ENCODE data around the gene LAMC1.

Gene LAMC1

GRCh38 chr1:183096351-183096750, 73.1 kb downstream of the LAMC1 start:
- no peaks in the 10 kb centered on the region for H3K9me3 Mint-ChIP-seq
- DNase-seq (ENCODE audit: low spot score in 2 of 2) (no peak), ATAC-seq (replicated peaks; ENCODE audit: extremely low read depth, poor library complexity, severe bottlenecking) (no peak)
- H3K27me3 Mint-ChIP-seq, result peaks cover 21% of the 10 kb centered on the region
- H3K4me3 Mint-ChIP-seq, result no peak overlapping the region
- H3K4me1 Mint-ChIP-seq, result no peaks in the 10 kb centered on the region
- H3K27ac Mint-ChIP-seq (ENCODE audit: low read depth), result no peak overlapping the region
- no peaks in the 10 kb centered on the region for H3K36me3 Mint-ChIP-seq (ENCODE audit: insufficient read depth)

- Mint-ChIP-seq H3K27ac (ENCODE audit: low read depth) (no peak overlapping the region), H3K4me3 (no peak overlapping the region), H3K36me3 (ENCODE audit: insufficient read depth) (no peaks in the 10 kb centered on the region), H3K27me3 (peaks cover 27% of the 10 kb centered on the region), H3K9me3 (no peaks in the 10 kb centered on the region), H3K4me1 (no peaks in the 10 kb centered on the region)
- ATAC-seq (replicated peaks; ENCODE audit: extremely low read depth, poor library complexity, severe bottlenecking), result no peak
- DNase-seq (ENCODE audit: low spot score in 2 of 2), result no peak
Measured at GRCh38 chr1:183096894-183097293, 73.7 kb downstream of the LAMC1 start.

GRCh38 chr1:183097438-183098051, 74.3 kb downstream of the LAMC1 start:
- no peak for DNase-seq (ENCODE audit: low spot score in 2 of 2)
- H3K27ac Mint-ChIP-seq (ENCODE audit: low read depth), result no peak overlapping the region
- no peaks in the 10 kb centered on the region for H3K9me3 Mint-ChIP-seq
- no peaks in the 10 kb centered on the region for H3K4me1 Mint-ChIP-seq
- H3K27me3 Mint-ChIP-seq, result peaks cover 31% of the 10 kb centered on the region
- no peak overlapping the region for H3K4me3 Mint-ChIP-seq
- no peak for ATAC-seq (replicated peaks; ENCODE audit: extremely low read depth, poor library complexity, severe bottlenecking)
- no peaks in the 10 kb centered on the region for H3K36me3 Mint-ChIP-seq (ENCODE audit: insufficient read depth)

- ATAC-seq (replicated peaks; ENCODE audit: extremely low read depth, poor library complexity, severe bottlenecking) (no peak), DNase-seq (ENCODE audit: low spot score in 2 of 2) (no peak)
- Mint-ChIP-seq H3K27ac (ENCODE audit: low read depth) (no peak overlapping the region), H3K4me3 (no peak overlapping the region), H3K4me1 (no peaks in the 10 kb centered on the region), H3K9me3 (no peaks in the 10 kb centered on the region), H3K27me3 (peaks cover 23% of the 10 kb centered on the region), H3K36me3 (ENCODE audit: insufficient read depth) (no peaks in the 10 kb centered on the region)
Measured at GRCh38 chr1:183098317-183098716, 75.1 kb downstream of the LAMC1 start.

- Mint-ChIP-seq H3K4me1 (no peaks in the 10 kb centered on the region), H3K27me3 (peaks cover 9% of the 10 kb centered on the region), H3K27ac (ENCODE audit: low read depth) (no peak overlapping the region), H3K9me3 (no peaks in the 10 kb centered on the region), H3K4me3 (no peak overlapping the region), H3K36me3 (ENCODE audit: insufficient read depth) (no peaks in the 10 kb centered on the region)
- ATAC-seq (replicated peaks; ENCODE audit: extremely low read depth, poor library complexity, severe bottlenecking) (no peak), DNase-seq (ENCODE audit: low spot score in 2 of 2) (no peak)
Measured at GRCh38 chr1:183100361-183100974, 77.2 kb downstream of the LAMC1 start.

GRCh38 chr1:183101081-183101480, 77.9 kb downstream of the LAMC1 start:
- DNase-seq (ENCODE audit: low spot score in 2 of 2) (no peak), ATAC-seq (replicated peaks; ENCODE audit: extremely low read depth, poor library complexity, severe bottlenecking) (no peak)
- Mint-ChIP-seq H3K27ac (ENCODE audit: low read depth) (no peak overlapping the region), H3K36me3 (ENCODE audit: insufficient read depth) (no peaks in the 10 kb centered on the region), H3K27me3 (peaks cover 9% of the 10 kb centered on the region), H3K9me3 (no peaks in the 10 kb centered on the region), H3K4me1 (no peaks in the 10 kb centered on the region), H3K4me3 (no peak overlapping the region)

GRCh38 chr1:183101841-183102276, 78.6 kb downstream of the LAMC1 start:
- H3K4me1 Mint-ChIP-seq, result no peaks in the 10 kb centered on the region
- no peaks in the 10 kb centered on the region for H3K36me3 Mint-ChIP-seq (ENCODE audit: insufficient read depth)
- H3K9me3 Mint-ChIP-seq, result no peaks in the 10 kb centered on the region
- no peak overlapping the region for H3K4me3 Mint-ChIP-seq
- H3K27me3 Mint-ChIP-seq, result peaks cover 12% of the 10 kb centered on the region
- H3K27ac Mint-ChIP-seq (ENCODE audit: low read depth), result no peak overlapping the region
- DNase-seq (ENCODE audit: low spot score in 2 of 2) (no peak), ATAC-seq (replicated peaks; ENCODE audit: extremely low read depth, poor library complexity, severe bottlenecking) (no peak)

- Mint-ChIP-seq H3K4me3 (no peak overlapping the region), H3K9me3 (no peaks in the 10 kb centered on the region), H3K27me3 (peaks cover 24% of the 10 kb centered on the region), H3K36me3 (ENCODE audit: insufficient read depth) (no peaks in the 10 kb centered on the region), H3K27ac (ENCODE audit: low read depth) (no peak overlapping the region), H3K4me1 (no peaks in the 10 kb centered on the region)
- ATAC-seq (replicated peaks; ENCODE audit: extremely low read depth, poor library complexity, severe bottlenecking) (no peak), DNase-seq (ENCODE audit: low spot score in 2 of 2) (no peak)
Measured at GRCh38 chr1:183103147-183103546, 79.9 kb downstream of the LAMC1 start.

GRCh38 chr1:183103577-183103976, 80.4 kb downstream of the LAMC1 start:
- DNase-seq (ENCODE audit: low spot score in 2 of 2), result no peak
- ATAC-seq (replicated peaks; ENCODE audit: extremely low read depth, poor library complexity, severe bottlenecking), result no peak
- H3K27ac Mint-ChIP-seq (ENCODE audit: low read depth), result no peak overlapping the region
- H3K36me3 Mint-ChIP-seq (ENCODE audit: insufficient read depth), result no peaks in the 10 kb centered on the region
- H3K27me3 Mint-ChIP-seq, result peaks cover 28% of the 10 kb centered on the region
- H3K4me3 Mint-ChIP-seq, result no peak overlapping the region
- no peaks in the 10 kb centered on the region for H3K4me1 Mint-ChIP-seq
- no peaks in the 10 kb centered on the region for H3K9me3 Mint-ChIP-seq

GRCh38 chr1:183105449-183105848, 82.2 kb downstream of the LAMC1 start:
- H3K27me3 Mint-ChIP-seq, result peaks cover 30% of the 10 kb centered on the region
- DNase-seq (ENCODE audit: low spot score in 2 of 2) (no peak), ATAC-seq (replicated peaks; ENCODE audit: extremely low read depth, poor library complexity, severe bottlenecking) (no peak)
- H3K36me3 Mint-ChIP-seq (ENCODE audit: insufficient read depth), result no peaks in the 10 kb centered on the region
- no peaks in the 10 kb centered on the region for H3K4me1 Mint-ChIP-seq
- no peaks in the 10 kb centered on the region for H3K9me3 Mint-ChIP-seq
- no peak overlapping the region for H3K27ac Mint-ChIP-seq (ENCODE audit: low read depth)
- H3K4me3 Mint-ChIP-seq, result no peak overlapping the region

- Mint-ChIP-seq H3K36me3 (ENCODE audit: insufficient read depth) (no peaks in the 10 kb centered on the region), H3K9me3 (no peaks in the 10 kb centered on the region), H3K4me3 (no peak overlapping the region), H3K27me3 (peaks cover 30% of the 10 kb centered on the region), H3K4me1 (no peaks in the 10 kb centered on the region), H3K27ac (ENCODE audit: low read depth) (no peak overlapping the region)
- ATAC-seq (replicated peaks; ENCODE audit: extremely low read depth, poor library complexity, severe bottlenecking) (no peak), DNase-seq (ENCODE audit: low spot score in 2 of 2) (no peak)
Measured at GRCh38 chr1:183106166-183106565, 82.9 kb downstream of the LAMC1 start.

GRCh38 chr1:183106746-183107145, 83.5 kb downstream of the LAMC1 start:
- no peak overlapping the region for H3K4me3 Mint-ChIP-seq
- H3K27me3 Mint-ChIP-seq, result peaks cover 27% of the 10 kb centered on the region
- no peaks in the 10 kb centered on the region for H3K36me3 Mint-ChIP-seq (ENCODE audit: insufficient read depth)
- no peak overlapping the region for H3K27ac Mint-ChIP-seq (ENCODE audit: low read depth)
- no peaks in the 10 kb centered on the region for H3K9me3 Mint-ChIP-seq
- H3K4me1 Mint-ChIP-seq, result no peaks in the 10 kb centered on the region
- DNase-seq (ENCODE audit: low spot score in 2 of 2) (no peak), ATAC-seq (replicated peaks; ENCODE audit: extremely low read depth, poor library complexity, severe bottlenecking) (no peak)

- H3K27ac Mint-ChIP-seq (ENCODE audit: low read depth), result no peak overlapping the region
- DNase-seq (ENCODE audit: low spot score in 2 of 2), result no peak
- H3K27me3 Mint-ChIP-seq, result peaks cover 21% of the 10 kb centered on the region
- no peaks in the 10 kb centered on the region for H3K36me3 Mint-ChIP-seq (ENCODE audit: insufficient read depth)
- H3K4me1 Mint-ChIP-seq, result no peaks in the 10 kb centered on the region
- no peak for ATAC-seq (replicated peaks; ENCODE audit: extremely low read depth, poor library complexity, severe bottlenecking)
- no peaks in the 10 kb centered on the region for H3K9me3 Mint-ChIP-seq
- no peak overlapping the region for H3K4me3 Mint-ChIP-seq
Measured at GRCh38 chr1:183110326-183110880, 87.2 kb downstream of the LAMC1 start.

All from central memory CD8-positive, alpha-beta T cell (primary cell).